HEK293T (cell line): ENCODE measurements around the gene ABTB1.

Experiments used
- CTCF ChIA-PET: fragments of 350-600 bp; formaldehyde crosslinking; extraction: SDS; loops from one replicate; lab custom pipeline; 2021; ENCODE audit warnings: antibody characterized with exemption, inconsistent platforms; lab: Yijun Ruan, JAX
- POLR2A ChIA-PET: fragments of 350-600 bp; formaldehyde crosslinking; extraction: SDS; loops from one replicate; lab custom pipeline; 2020; ENCODE audit warnings: antibody characterized with exemption, inconsistent platforms; lab: Yijun Ruan, JAX
- DNase-seq: peaks from one replicate; pipeline ENCODE4 v3.0.0; 2012; ENCODE audit warnings: mixed read lengths; ENCODE audit errors: extremely low spot score
- ARNT ChIP-seq: fragments of 450-650 bp; IDR thresholded peaks from 2 replicates; pipeline ENCODE4 v1.6.1; 2017; ENCODE audit warnings: mild to moderate bottlenecking
- BHLHE40 ChIP-seq: fragments of 450-650 bp; IDR thresholded peaks from 2 replicates; pipeline ENCODE4 v1.6.1; 2016; ENCODE audit warnings: mild to moderate bottlenecking, moderate library complexity, borderline replicate concordance
- CTBP1 ChIP-seq: fragments of 450-650 bp; IDR thresholded peaks from 2 replicates; pipeline ENCODE4 v1.6.1; 2016; ENCODE audit warnings: borderline replicate concordance
- ELF4 ChIP-seq: fragments of 450-650 bp; IDR thresholded peaks from 2 replicates; pipeline ENCODE4 v1.6.1; 2017; ENCODE audit warnings: antibody characterized with exemption
- FOXA1 ChIP-seq: fragments of 450-650 bp; IDR thresholded peaks from 2 replicates; pipeline ENCODE4 v1.6.1; 2016; ENCODE audit warnings: mild to moderate bottlenecking
- FOXK2 ChIP-seq: fragments of 450-650 bp; IDR thresholded peaks from 2 replicates; pipeline ENCODE4 v1.6.1; 2016; ENCODE audit warnings: mild to moderate bottlenecking
- FOXM1 ChIP-seq: fragments of 450-650 bp; IDR thresholded peaks from 2 replicates; pipeline ENCODE4 v1.6.1; 2017; ENCODE audit warnings: mild to moderate bottlenecking, borderline replicate concordance
- HDGF ChIP-seq: fragments of 450-650 bp; IDR thresholded peaks from 2 replicates; pipeline ENCODE4 v1.6.1; 2017; ENCODE audit warnings: antibody characterized with exemption, borderline replicate concordance
- L3MBTL2 ChIP-seq: fragments of 450-650 bp; conservative IDR thresholded peaks from 2 replicates; pipeline ENCODE4 v1.6.1; 2016; ENCODE audit warnings: mild to moderate bottlenecking
- LEF1 ChIP-seq: fragments of 450-650 bp; IDR thresholded peaks from 2 replicates; pipeline ENCODE4 v1.6.1; 2017; ENCODE audit warnings: mild to moderate bottlenecking, borderline replicate concordance
- NFRKB ChIP-seq: fragments of 450-650 bp; IDR thresholded peaks from 2 replicates; pipeline ENCODE4 v1.6.1; 2016; ENCODE audit warnings: mild to moderate bottlenecking, moderate library complexity
- SP1 ChIP-seq: fragments of 450-650 bp; IDR thresholded peaks from 2 replicates; pipeline ENCODE4 v1.6.1; 2017
- SUZ12 ChIP-seq: fragments of 450-650 bp; IDR thresholded peaks from 2 replicates; pipeline ENCODE4 v1.6.1; 2016; ENCODE audit warnings: mild to moderate bottlenecking
- TARDBP ChIP-seq: fragments of 450-650 bp; IDR thresholded peaks from 2 replicates; pipeline ENCODE4 v1.6.1; 2016
- ZNF384 ChIP-seq: fragments of 450-650 bp; IDR thresholded peaks from 2 replicates; pipeline ENCODE4 v1.6.1; 2016
- TF ChIP-seq, protein P1 (sequence below): fragments of 450-650 bp; IDR thresholded peaks from 2 replicates; pipeline ENCODE4 v1.6.1; 2016

The ABTB1 gene

DNA sequence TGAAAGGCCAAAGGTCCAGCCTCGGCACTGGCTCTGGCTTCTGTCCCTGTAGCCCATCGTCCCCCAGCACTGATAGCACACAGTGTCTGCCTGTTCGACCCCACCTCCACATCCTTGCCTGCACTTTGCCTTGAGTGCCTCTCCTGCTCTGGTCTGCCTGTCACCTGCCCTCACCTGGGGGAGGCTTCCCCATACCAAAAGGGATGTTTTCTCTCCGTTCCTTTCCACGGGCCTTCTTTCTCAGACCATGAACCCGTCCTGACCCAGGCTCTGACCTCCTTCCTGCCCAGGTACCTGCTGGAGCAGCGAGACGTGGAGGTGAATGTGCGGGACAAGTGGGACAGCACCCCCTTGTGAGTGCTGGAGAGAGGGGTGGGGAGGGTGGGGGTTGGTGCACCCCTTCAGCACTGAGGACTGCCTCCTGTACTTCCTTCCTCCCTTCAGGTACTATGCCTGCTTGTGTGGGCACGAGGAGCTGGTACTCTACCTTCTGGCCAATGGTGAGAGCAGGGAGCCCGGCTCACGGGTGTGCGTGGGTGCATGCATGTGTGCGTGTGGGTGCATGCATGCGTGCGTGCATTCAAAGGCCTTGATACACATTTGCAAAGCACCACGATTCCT, 1.5 kb downstream of the ABTB1 start:
- ChIA-PET CTCF (no interaction called here), POLR2A (no interaction called here)
- no peak for TF ChIP-seq ELF4
- no peak for TF ChIP-seq NFRKB
- TF ChIP-seq TARDBP = no peak
- no peak for TF ChIP-seq L3MBTL2
- TF ChIP-seq SUZ12 = no peak
- no peak for TF ChIP-seq ZNF384
- TF ChIP-seq CTBP1 = no peak
- no peak for TF ChIP-seq SP1
- TF ChIP-seq HDGF = no peak
- TF ChIP-seq LEF1 = no peak
- TF ChIP-seq ARNT = no peak
- TF ChIP-seq BHLHE40 = no peak
- TF ChIP-seq FOXA1 = no peak
- no peak for TF ChIP-seq FOXK2
- TF ChIP-seq, protein P1, sequence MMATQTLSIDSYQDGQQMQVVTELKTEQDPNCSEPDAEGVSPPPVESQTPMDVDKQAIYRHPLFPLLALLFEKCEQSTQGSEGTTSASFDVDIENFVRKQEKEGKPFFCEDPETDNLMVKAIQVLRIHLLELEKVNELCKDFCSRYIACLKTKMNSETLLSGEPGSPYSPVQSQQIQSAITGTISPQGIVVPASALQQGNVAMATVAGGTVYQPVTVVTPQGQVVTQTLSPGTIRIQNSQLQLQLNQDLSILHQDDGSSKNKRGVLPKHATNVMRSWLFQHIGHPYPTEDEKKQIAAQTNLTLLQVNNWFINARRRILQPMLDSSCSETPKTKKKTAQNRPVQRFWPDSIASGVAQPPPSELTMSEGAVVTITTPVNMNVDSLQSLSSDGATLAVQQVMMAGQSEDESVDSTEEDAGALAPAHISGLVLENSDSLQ = no peak
- no peak for TF ChIP-seq FOXM1
- no peak for DNase-seq

DNA sequence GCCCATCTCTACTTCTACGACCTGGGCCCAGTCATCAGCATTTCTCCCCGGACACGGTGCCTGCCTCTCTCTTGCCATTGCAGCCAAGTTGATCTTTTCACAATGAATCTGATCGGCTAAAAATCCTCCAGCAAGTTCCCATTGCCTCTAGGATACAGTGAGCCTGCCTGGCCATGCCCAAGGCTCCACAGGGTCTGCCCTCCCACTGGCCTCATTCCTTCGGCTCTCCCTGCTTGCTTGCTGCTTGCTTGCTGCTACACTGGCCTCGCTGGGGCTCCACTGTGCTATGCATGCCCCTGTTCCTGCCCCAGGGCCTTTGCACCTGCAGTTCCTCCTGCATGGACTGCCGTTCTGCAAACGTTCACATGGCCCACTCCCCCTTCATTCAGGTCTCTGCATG, 2.0 kb downstream of the ABTB1 start:
- no peak for TF ChIP-seq HDGF
- no peak for TF ChIP-seq ZNF384
- TF ChIP-seq FOXA1 = no peak
- TF ChIP-seq SUZ12 = no peak
- no peak for DNase-seq
- POLR2A ChIA-PET = no interaction called here
- CTCF ChIA-PET = no interaction called here

DNA sequence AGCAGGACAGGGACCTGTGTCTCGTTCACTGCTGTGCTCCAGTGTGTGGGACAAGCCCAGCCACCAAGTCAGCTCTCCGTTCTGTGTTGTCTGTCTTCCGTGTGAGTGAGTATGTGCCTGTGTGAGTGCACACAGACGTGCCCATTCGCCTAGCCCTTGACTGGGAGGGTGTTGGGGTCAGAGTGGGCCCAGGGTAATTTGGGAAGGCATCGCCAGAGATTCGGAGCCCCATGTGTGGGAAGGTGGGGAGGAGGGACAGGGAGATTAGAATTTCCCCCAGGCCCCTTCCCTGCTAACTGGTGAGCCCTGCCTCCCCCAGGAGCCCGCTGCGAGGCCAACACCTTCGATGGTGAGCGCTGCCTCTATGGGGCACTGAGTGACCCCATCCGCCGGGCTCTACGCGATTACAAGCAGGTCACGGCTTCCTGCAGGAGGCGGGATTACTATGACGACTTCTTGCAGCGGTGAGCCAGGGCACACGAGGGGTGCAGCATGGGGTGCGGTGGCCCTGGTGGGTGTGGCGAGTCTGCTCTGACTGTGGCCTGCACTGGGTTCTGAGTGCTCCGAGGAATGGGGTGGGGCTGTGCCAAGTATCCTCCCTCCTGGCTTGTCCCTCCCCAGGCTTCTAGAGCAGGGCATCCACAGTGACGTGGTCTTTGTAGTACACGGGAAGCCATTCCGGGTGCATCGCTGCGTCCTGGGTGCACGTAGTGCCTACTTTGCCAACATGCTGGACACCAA, 3.1 kb downstream of the ABTB1 start:
- POLR2A ChIA-PET = no interaction called here
- CTCF ChIA-PET = no interaction called here
- TF ChIP-seq BHLHE40 (no peak), CTBP1 (no peak), ZNF384 (no peak), ARNT (no peak), FOXA1 (no peak), ELF4 (no peak), FOXM1 (no peak)
- TF ChIP-seq, protein P1 = no peak
- DNase-seq = no peak

DNA sequence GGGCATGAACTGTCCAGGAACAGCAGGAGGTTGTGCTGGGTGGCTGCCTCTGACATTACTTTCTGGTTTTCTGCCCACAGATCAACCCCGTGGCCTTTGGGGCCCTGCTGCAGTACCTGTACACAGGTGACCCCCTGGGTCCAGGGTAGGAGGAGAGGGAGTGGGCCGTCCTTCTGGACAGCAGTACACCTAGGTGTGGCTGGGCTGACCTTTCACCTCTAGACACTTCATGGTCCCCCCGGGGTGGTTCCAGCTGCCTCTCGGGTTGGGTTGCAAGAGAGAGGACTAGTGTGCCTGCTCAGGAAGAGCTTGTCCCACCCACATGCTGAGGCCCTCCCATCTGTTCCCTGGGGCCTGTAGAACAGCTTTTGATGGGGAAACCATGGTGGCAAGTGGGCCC, 3.7 kb downstream of the ABTB1 start:
- TF ChIP-seq NFRKB (no peak), SUZ12 (no peak), TARDBP (no peak), FOXA1 (no peak), FOXK2 (no peak), LEF1 (no peak), CTBP1 (no peak), ELF4 (no peak)
- TF ChIP-seq, protein P1 = no peak
- POLR2A ChIA-PET = no interaction called here
- CTCF ChIA-PET = no interaction called here
- DNase-seq = no peak

DNA sequence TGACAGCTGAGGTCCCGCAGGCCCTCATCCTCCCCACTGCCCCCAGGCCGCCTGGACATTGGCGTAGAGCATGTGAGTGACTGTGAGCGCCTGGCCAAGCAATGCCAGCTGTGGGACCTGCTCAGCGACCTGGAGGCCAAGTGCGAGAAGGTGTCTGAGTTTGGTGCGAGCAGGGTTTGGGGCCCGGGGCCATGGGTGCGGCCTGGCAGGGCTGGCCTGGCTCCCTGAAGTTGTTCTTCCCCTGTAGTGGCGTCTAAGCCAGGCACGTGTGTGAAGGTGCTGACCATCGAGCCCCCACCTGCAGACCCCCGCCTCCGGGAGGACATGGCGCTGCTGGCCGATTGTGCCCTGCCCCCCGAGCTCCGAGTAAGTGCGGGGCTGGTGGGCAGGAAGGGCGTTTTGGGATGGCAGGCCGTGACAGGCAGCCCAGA, 4.2 kb downstream of the ABTB1 start:
- TF ChIP-seq BHLHE40 = no peak
- TF ChIP-seq FOXM1 = no peak
- no peak for TF ChIP-seq SUZ12
- no peak for TF ChIP-seq LEF1
- TF ChIP-seq ARNT = no peak
- no peak for DNase-seq
- CTCF ChIA-PET = no interaction called here
- POLR2A ChIA-PET = no interaction called here

DNA sequence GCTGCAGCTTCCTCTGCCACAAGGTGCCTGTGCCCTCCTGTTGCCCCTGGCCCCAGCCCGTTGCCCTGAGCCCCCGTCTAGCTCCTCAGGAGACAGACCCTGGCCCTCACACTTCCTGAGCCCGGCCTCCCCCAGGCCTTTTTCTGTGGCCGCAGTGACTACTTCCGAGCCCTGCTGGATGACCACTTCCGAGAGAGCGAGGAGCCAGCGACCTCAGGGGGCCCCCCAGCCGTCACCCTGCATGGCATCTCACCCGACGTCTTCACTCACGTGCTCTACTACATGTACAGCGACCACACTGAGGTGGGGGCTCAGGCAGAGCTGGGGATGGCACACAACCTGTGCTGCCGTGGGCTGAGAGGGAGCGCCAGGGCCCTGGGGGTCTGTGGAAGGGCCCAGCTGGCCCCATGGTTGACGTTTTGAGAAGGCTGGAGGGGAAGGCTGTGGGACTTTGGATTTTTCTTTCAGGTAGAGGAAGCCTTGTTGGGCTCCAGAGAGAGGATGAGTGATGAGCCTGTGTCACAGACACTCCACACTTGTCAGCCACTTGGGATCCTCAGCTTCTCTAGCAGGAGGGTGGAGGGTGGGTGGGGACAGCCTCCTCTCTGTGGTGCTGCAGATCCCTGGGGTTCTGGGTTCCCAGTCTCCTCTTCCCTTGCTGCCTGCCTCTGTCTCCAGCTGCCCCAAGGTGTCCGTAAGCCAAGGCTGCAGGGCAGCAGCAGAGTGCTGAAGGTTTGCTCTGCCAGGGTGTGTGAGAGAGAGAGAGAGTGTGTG, 5.0 kb downstream of the ABTB1 start:
- POLR2A ChIA-PET = no interaction called here
- CTCF ChIA-PET = no interaction called here
- no peak for DNase-seq

More for the DNA sequence above, 5.0 kb downstream of the ABTB1 start:
- TF ChIP-seq FOXK2 (no peak), ELF4 (no peak), NFRKB (no peak), SUZ12 (no peak), TARDBP (no peak), FOXA1 (no peak), SP1 (no peak), ZNF384 (no peak), HDGF (no peak), CTBP1 (no peak), BHLHE40 (no peak), L3MBTL2 (no peak)
